Parathyroid adenoma (tissue), 2 donors: ENCODE measurements around the gene AHCY.

ENCODE experiments used
- H2AFZ ChIP-seq: fragments of 300-600 bp; sonication (generic); one replicate; pipeline ENCODE4 v1.7.0; 2017; ENCODE audit warnings: antibody characterized with exemption, mild to moderate bottlenecking
- H3K27ac ChIP-seq: fragments of 300-600 bp; sonication (generic); one replicate; pipeline ENCODE4 v1.7.0; 2017
- H3K27me3 ChIP-seq: fragments of 300-600 bp; sonication (generic); one replicate; pipeline ENCODE4 v1.7.0; 2017; ENCODE audit warnings: low read length; ENCODE audit not compliant: control insufficient read depth, insufficient read depth
- H3K36me3 ChIP-seq: fragments of 300-600 bp; sonication (generic); one replicate; pipeline ENCODE4 v1.7.0; 2017; ENCODE audit warnings: low read length; ENCODE audit not compliant: control insufficient read depth, insufficient read depth
- H3K4me1 ChIP-seq: fragments of 300-600 bp; sonication (generic); one replicate; pipeline ENCODE4 v1.7.0; 2017; ENCODE audit warnings: control low read depth
- H3K4me2 ChIP-seq: fragments of 300-600 bp; sonication (generic); one replicate; pipeline ENCODE4 v1.7.0; 2017; ENCODE audit warnings: low read length
- H3K4me3 ChIP-seq: fragments of 300-600 bp; sonication (generic); one replicate; pipeline ENCODE4 v1.7.0; 2017; ENCODE audit warnings: low read depth, low read length
- H3K79me2 ChIP-seq: fragments of 300-600 bp; sonication (generic); one replicate; pipeline ENCODE4 v1.7.0; 2017; ENCODE audit warnings: control low read depth
- H3K9ac ChIP-seq: fragments of 300-600 bp; sonication (generic); one replicate; pipeline ENCODE4 v1.7.0; 2017; ENCODE audit warnings: mild to moderate bottlenecking
- H3K9me3 ChIP-seq: fragments of 300-600 bp; sonication (generic); one replicate; pipeline ENCODE4 v1.7.0; 2017; ENCODE audit warnings: low read length; ENCODE audit not compliant: control insufficient read depth
- TF ChIP-seq, protein P1 (sequence below): fragments of 300-600 bp; sonication (generic); IDR thresholded peaks from one replicate; pipeline ENCODE4 v1.7.0; 2017; ENCODE audit warnings: antibody characterized with exemption, mild to moderate bottlenecking
- donor health status: primary hyperparathyroidism.

Gene AHCY

GRCh38 chr20:34285450-34285849, 17.7 kb downstream of the AHCY start:
- H3K9ac ChIP-seq = no peak overlapping the region
- no peaks in the 10 kb centered on the region for H3K27me3 ChIP-seq
- no peak overlapping the region for H2AFZ ChIP-seq
- TF ChIP-seq, protein P1, sequence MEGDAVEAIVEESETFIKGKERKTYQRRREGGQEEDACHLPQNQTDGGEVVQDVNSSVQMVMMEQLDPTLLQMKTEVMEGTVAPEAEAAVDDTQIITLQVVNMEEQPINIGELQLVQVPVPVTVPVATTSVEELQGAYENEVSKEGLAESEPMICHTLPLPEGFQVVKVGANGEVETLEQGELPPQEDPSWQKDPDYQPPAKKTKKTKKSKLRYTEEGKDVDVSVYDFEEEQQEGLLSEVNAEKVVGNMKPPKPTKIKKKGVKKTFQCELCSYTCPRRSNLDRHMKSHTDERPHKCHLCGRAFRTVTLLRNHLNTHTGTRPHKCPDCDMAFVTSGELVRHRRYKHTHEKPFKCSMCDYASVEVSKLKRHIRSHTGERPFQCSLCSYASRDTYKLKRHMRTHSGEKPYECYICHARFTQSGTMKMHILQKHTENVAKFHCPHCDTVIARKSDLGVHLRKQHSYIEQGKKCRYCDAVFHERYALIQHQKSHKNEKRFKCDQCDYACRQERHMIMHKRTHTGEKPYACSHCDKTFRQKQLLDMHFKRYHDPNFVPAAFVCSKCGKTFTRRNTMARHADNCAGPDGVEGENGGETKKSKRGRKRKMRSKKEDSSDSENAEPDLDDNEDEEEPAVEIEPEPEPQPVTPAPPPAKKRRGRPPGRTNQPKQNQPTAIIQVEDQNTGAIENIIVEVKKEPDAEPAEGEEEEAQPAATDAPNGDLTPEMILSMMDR = no peak
- no peaks in the 10 kb centered on the region for H3K79me2 ChIP-seq
- H3K9me3 ChIP-seq = no peaks in the 10 kb centered on the region
- H3K4me1 ChIP-seq = no peaks in the 10 kb centered on the region
- no peaks in the 10 kb centered on the region for H3K36me3 ChIP-seq
- H3K27ac ChIP-seq = no peak overlapping the region
- H3K4me3 ChIP-seq = no peak overlapping the region
- H3K4me2 ChIP-seq = no peak overlapping the region

DNA sequence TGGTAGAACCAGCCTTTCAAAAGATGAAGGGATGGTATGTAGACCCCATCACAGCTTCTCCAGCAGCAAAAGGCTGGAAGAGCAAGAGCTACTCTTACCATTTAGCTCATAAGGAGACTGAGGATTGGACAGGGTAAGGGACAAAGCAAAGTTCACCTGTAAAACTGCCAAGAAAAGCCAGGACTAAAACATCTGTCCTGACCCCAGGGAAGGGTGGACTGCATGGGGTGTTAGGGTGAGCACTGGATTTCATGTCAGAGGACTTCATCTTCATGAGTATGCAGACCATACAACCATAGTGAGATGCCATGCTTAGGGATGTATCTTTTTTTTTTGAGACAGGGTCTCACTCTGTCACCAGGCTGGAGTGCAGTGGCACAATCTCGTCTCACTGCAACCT, 19.3 kb downstream of the AHCY start:
- Histone ChIP-seq H3K27me3 (no peaks in the 10 kb centered on the region), H3K4me3 (no peak overlapping the region), H3K9ac (no peak overlapping the region), H3K79me2 (no peaks in the 10 kb centered on the region), H3K27ac (no peak overlapping the region), H2AFZ (no peak overlapping the region), H3K9me3 (no peaks in the 10 kb centered on the region), H3K4me1 (no peaks in the 10 kb centered on the region), H3K36me3 (no peaks in the 10 kb centered on the region), H3K4me2 (no peak overlapping the region)
- TF ChIP-seq, protein P1 = no peak

DNA sequence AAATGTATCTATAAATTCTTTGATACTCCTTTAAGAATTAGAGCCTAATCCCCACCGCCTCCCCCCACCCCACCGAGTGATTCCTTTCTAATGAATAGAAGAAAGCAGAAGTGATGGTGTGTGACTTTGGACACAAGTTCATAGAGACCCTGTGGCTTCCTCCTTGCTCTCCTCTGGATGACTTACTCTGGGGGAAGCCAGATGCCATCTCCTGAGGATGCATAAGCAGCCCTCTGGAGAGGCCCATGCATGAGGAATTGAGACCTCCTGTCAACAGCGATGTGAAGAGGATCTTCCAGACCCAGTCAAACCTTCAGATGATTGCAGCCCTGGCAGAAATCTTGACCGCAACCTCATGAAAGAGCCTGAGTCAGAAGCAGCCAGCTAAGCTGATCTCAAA, 21.1 kb downstream of the AHCY start:
- no peaks in the 10 kb centered on the region for H3K9me3 ChIP-seq
- H3K27me3 ChIP-seq = no peaks in the 10 kb centered on the region
- TF ChIP-seq, protein P1 = no peak
- H2AFZ ChIP-seq = no peak overlapping the region
- H3K4me3 ChIP-seq = no peak overlapping the region
- H3K4me2 ChIP-seq = no peak overlapping the region
- H3K79me2 ChIP-seq = no peaks in the 10 kb centered on the region
- H3K4me1 ChIP-seq = no peaks in the 10 kb centered on the region
- H3K9ac ChIP-seq = no peak overlapping the region
- no peaks in the 10 kb centered on the region for H3K36me3 ChIP-seq
- no peak overlapping the region for H3K27ac ChIP-seq

GRCh38 chr20:34281177-34281576, 22.0 kb downstream of the AHCY start:
- TF ChIP-seq, protein P1 = no peak
- H3K4me3 ChIP-seq = no peak overlapping the region
- H3K36me3 ChIP-seq = no peaks in the 10 kb centered on the region
- no peak overlapping the region for H2AFZ ChIP-seq
- H3K4me1 ChIP-seq = no peaks in the 10 kb centered on the region
- H3K79me2 ChIP-seq = no peaks in the 10 kb centered on the region
- H3K9ac ChIP-seq = no peak overlapping the region
- no peaks in the 10 kb centered on the region for H3K27me3 ChIP-seq
- no peak overlapping the region for H3K27ac ChIP-seq
- H3K9me3 ChIP-seq = no peaks in the 10 kb centered on the region
- H3K4me2 ChIP-seq = no peak overlapping the region

GRCh38 chr20:34274694-34275093, 28.5 kb downstream of the AHCY start:
- Histone ChIP-seq H3K27me3 (no peaks in the 10 kb centered on the region), H3K9me3 (no peaks in the 10 kb centered on the region), H3K79me2 (no peaks in the 10 kb centered on the region), H3K36me3 (no peaks in the 10 kb centered on the region), H3K4me3 (no peak overlapping the region), H2AFZ (no peak overlapping the region), H3K4me2 (no peak overlapping the region), H3K27ac (no peak overlapping the region), H3K9ac (no peak overlapping the region), H3K4me1 (no peaks in the 10 kb centered on the region)
- TF ChIP-seq, protein P1 = no peak
